ENCODE results near the gene SESTD1. TPM values are rescaled to one million over a fixed set of nuclear protein-coding genes. Genes with fewer than 3 reads are reported as not detected.

SESTD1 gene
- total RNA-seq, 2 donors from 2014 or later: 51.3 to 75.4 TPM

GRCh38 chr2:179174240-179174639, 90.4 kb downstream of the SESTD1 start:
- Histone ChIP-seq H3K9ac (ENCODE audit: extremely low read depth, low read length, poor library complexity, severe bottlenecking) (no peak overlapping the region), H3K36me3 (ENCODE audit: control insufficient read depth, insufficient read depth, low read length) (peaks cover 14% of the 10 kb centered on the region), H3K27ac (ENCODE audit: low read depth, low read length) (no peak overlapping the region), H3K27me3 (ENCODE audit: control insufficient read depth, insufficient read depth, low read length, poor library complexity, severe bottlenecking) (no peaks in the 10 kb centered on the region), H3K4me1 (ENCODE audit: control insufficient read depth, insufficient read depth, low read length) (peaks cover 4% of the 10 kb centered on the region), H3K4me3 (ENCODE audit: low read length) (no peak overlapping the region), H3K9me3 (ENCODE audit: control insufficient read depth, low read length) (no peaks in the 10 kb centered on the region)
- Mint-ChIP-seq H3K4me3 (no peak overlapping the region), H3K27ac (no peak overlapping the region), H3K4me1 (peaks cover 37% of the 10 kb centered on the region), H3K9me3 (no peaks in the 10 kb centered on the region), H3K27me3 (ENCODE audit: insufficient read depth) (no peaks in the 10 kb centered on the region), H3K36me3 (ENCODE audit: low read depth) (peaks cover 16% of the 10 kb centered on the region)
- WGBS, 2 experiments (ENCODE audit: insufficient coverage in 1 of 2, insufficient read length in 1 of 2): 95 to 100% methylated on average over 1 of the region's 1 CpG
- TF ChIP-seq CTCF (conservative IDR thresholded peaks at IDR 0.05): no peak
- DNase-seq: no peak

- Histone ChIP-seq H3K36me3 (ENCODE audit: control insufficient read depth, insufficient read depth, low read length) (peaks cover 14% of the 10 kb centered on the region), H3K4me1 (ENCODE audit: control insufficient read depth, insufficient read depth, low read length) (peaks cover 4% of the 10 kb centered on the region), H3K4me3 (ENCODE audit: low read length) (no peak overlapping the region), H3K27ac (ENCODE audit: low read depth, low read length) (no peak overlapping the region), H3K27me3 (ENCODE audit: control insufficient read depth, insufficient read depth, low read length, poor library complexity, severe bottlenecking) (no peaks in the 10 kb centered on the region), H3K9me3 (ENCODE audit: control insufficient read depth, low read length) (no peaks in the 10 kb centered on the region), H3K9ac (ENCODE audit: extremely low read depth, low read length, poor library complexity, severe bottlenecking) (no peak overlapping the region)
- no peaks in the 10 kb centered on the region for H3K9me3 Mint-ChIP-seq
- H3K27ac Mint-ChIP-seq: peak overlapping the region; percentile 36
- H3K4me1 Mint-ChIP-seq: peaks cover 31% of the 10 kb centered on the region
- no peaks in the 10 kb centered on the region for H3K27me3 Mint-ChIP-seq (ENCODE audit: insufficient read depth)
- H3K4me3 Mint-ChIP-seq: no peak overlapping the region
- H3K36me3 Mint-ChIP-seq (ENCODE audit: low read depth): peaks cover 18% of the 10 kb centered on the region
- DNase-seq: no peak
- 92 to 95% methylated on average over 2 of the region's 2 CpGs for WGBS, 2 experiments (ENCODE audit: insufficient coverage in 1 of 2, insufficient read length in 1 of 2)
- TF ChIP-seq CTCF (conservative IDR thresholded peaks at IDR 0.05): no peak
Measured at GRCh38 chr2:179172894-179173293, 91.7 kb downstream of the SESTD1 start.

- Histone ChIP-seq H3K27me3 (ENCODE audit: control insufficient read depth, insufficient read depth, low read length, poor library complexity, severe bottlenecking) (no peaks in the 10 kb centered on the region), H3K36me3 (ENCODE audit: control insufficient read depth, insufficient read depth, low read length) (peaks cover 14% of the 10 kb centered on the region), H3K4me1 (ENCODE audit: control insufficient read depth, insufficient read depth, low read length) (peaks cover 4% of the 10 kb centered on the region), H3K9me3 (ENCODE audit: control insufficient read depth, low read length) (peaks cover 8% of the 10 kb centered on the region), H3K27ac (ENCODE audit: low read depth, low read length) (no peak overlapping the region), H3K9ac (ENCODE audit: extremely low read depth, low read length, poor library complexity, severe bottlenecking) (no peak overlapping the region), H3K4me3 (ENCODE audit: low read length) (no peak overlapping the region)
- no peak overlapping the region for H3K27ac Mint-ChIP-seq
- 80% methylated on average over 1 of the region's 1 CpG; no CpG with 5 or more reads in 1 of the 2 experiments for WGBS, 2 experiments (ENCODE audit: insufficient coverage in 1 of 2, insufficient read length in 1 of 2)
- peaks cover 26% of the 10 kb centered on the region for H3K36me3 Mint-ChIP-seq (ENCODE audit: low read depth)
- peaks cover 22% of the 10 kb centered on the region for H3K4me1 Mint-ChIP-seq
- peaks cover 5% of the 10 kb centered on the region for H3K9me3 Mint-ChIP-seq
- TF ChIP-seq CTCF (conservative IDR thresholded peaks at IDR 0.05): no peak
- H3K4me3 Mint-ChIP-seq: no peak overlapping the region
- DNase-seq: no peak
- H3K27me3 Mint-ChIP-seq (ENCODE audit: insufficient read depth): no peaks in the 10 kb centered on the region
Measured at GRCh38 chr2:179171371-179171770, 93.3 kb downstream of the SESTD1 start.

Data from endodermal cell (in vitro differentiated cells).